Transverse colon (tissue), 4 donors: ENCODE data around the gene RAI2. TPM values are rescaled to one million over a fixed set of nuclear protein-coding genes. Genes with fewer than 3 reads are reported as not detected.

Source experiments
- DNase-seq: peaks from one replicate; pipeline ENCODE4 v3.0.0-alpha.2; 2019
- H3K27ac ChIP-seq, 4 donors: fragments of 200-600 bp; sonication (generic); 2 replicates each; pipeline ENCODE4 v1.5.1; 2016 to 2018; ENCODE audit warnings: inconsistent platforms in 4 of 4
- H3K27me3 ChIP-seq: fragments of 200-600 bp; sonication (generic); 2 replicates; pipeline ENCODE4 v1.5.1; 2017; ENCODE audit warnings: inconsistent platforms
- H3K36me3 ChIP-seq, 4 donors: fragments of 200-600 bp; sonication (generic); 2 replicates each; pipeline ENCODE4 v1.5.1; 2017 to 2019; ENCODE audit warnings: inconsistent platforms in 4 of 4
- H3K4me1 ChIP-seq, 4 donors: fragments of 200-600 bp; sonication (generic); 2 replicates each; pipeline ENCODE4 v1.5.1; 2017 to 2020; ENCODE audit warnings: inconsistent platforms in 4 of 4
- H3K4me3 ChIP-seq, 4 donors: fragments of 200-600 bp; sonication (generic); 1 replicate in 1 of 4; 2 replicates in 3 of 4; pipeline versions ENCODE4 v1.5.1 to v1.6.1; 2017 to 2019; ENCODE audit warnings: inconsistent platforms in 4 of 4
- H3K9me3 ChIP-seq, 2 donors: fragments of 200-600 bp; sonication (generic); 2 replicates each; pipeline ENCODE4 v1.5.1; 2017 to 2019; ENCODE audit warnings: inconsistent platforms in 2 of 2
- EP300 ChIP-seq: sonication (generic); formaldehyde crosslinking; IDR thresholded peaks from one replicate; pipeline ENCODE4 v1.6.1; 2017; ENCODE audit warnings: antibody characterized with exemption, low read depth
- POLR2A ChIP-seq: fragments of 450-650 bp; IDR thresholded peaks from one replicate; pipeline ENCODE4 v1.6.1; 2016; ENCODE audit warnings: antibody characterized with exemption, mild to moderate bottlenecking, moderate library complexity
- POLR2AphosphoS5 ChIP-seq, 3 donors: sonication (generic); formaldehyde crosslinking; IDR thresholded peaks; one replicate each; pipeline ENCODE4 v1.6.1; 2016; ENCODE audit warnings: antibody characterized with exemption in 3 of 3
- WGBS, 2 donors: methylation state at CpG; one replicate each; pipeline ENCODE4 v1.1.5; 2018; ENCODE audit warnings: low coverage in 1 of 2; 5-methylcytosine and 5-hydroxymethylcytosine counted together
- in situ Hi-C, 4 donors: fragments of 200-750 bp; cut with MboI; loops; one replicate each; pipeline versions ENCODE4 v1.15.0 to v1.15.1; 2017; ENCODE audit warnings: low sequenced_read_pairs in 3 of 4, low pct_ligation_motif_present in 1 of 4, low pct_unique_long_range_greater_than_20kb in 1 of 4
- intact Hi-C: fragments of 100-400 bp; cut with DNase I; formaldehyde crosslinking; loops from one replicate; pipeline ENCODE4 v1.15.1; 2023; ENCODE audit warnings: low total_unique reads
- total RNA-seq, 4 donors: library from RNA; depleted of rRNA; stranded (reverse); fragments of >200 nt; gene quantifications; one replicate each; pipeline ENCODE4 v1.1.0, GENCODE V29; 2016
- TF ChIP-seq, protein P1 (sequence below), 5 experiments: fragments of 200-600 bp in 3 of 5; fragments of 450-650 bp in 2 of 5; sonication (generic) in 3 of 5; IDR thresholded peaks; 1 replicate in 2 of 5; 2 replicates in 3 of 5; pipeline ENCODE4 v1.5.1; 2016 to 2017; ENCODE audit warnings: antibody characterized with exemption in 5 of 5, inconsistent platforms in 3 of 5, mild to moderate bottlenecking in 2 of 5, moderate library complexity in 1 of 5

Gene RAI2
- total RNA-seq, 4 donors from 2014 or later = 4.0 to 16.5 (median 11.0) TPM

DNA sequence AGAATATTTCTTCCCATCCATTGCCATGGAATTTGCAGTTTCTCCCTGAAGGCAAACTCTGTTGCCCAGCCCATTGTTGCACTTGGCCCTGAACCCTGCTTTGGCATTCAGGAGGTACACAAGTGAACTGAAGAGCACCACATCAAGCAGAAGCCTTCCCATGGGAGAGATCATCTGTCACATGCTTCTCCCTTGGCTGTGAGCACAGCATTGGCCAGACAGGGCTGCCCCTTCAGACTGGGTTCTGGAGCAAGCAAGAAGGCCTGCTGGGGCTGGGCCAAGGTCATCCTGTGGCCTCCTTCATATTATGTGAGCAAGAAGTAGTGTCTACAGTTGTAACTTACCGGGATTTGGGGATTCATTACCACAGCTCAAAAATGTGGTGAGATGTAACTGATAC is 101.1 kb downstream of the RAI2 start:
- Histone ChIP-seq H3K27me3 (no peaks in the 10 kb centered on the region), H3K27ac (no peak overlapping the region), H3K4me3 (no peak overlapping the region), H3K36me3 (no peaks in the 10 kb centered on the region), H3K4me1 (no peaks in the 10 kb centered on the region), H3K9me3 (no peaks in the 10 kb centered on the region)
- WGBS, 2 donors = 80% methylated on average over 1 of the region's 1 CpG; no CpG with 5 or more reads in 1 of the 2 donors
- in situ Hi-C loops (loop anchor here in 1 of 4 donors (10.0 kb wide), 1 partner anchor 65 kb away; no protein-coding TSS in a partner anchor), intact Hi-C loops (no loop called here)
- no peak for DNase-seq
- TF ChIP-seq POLR2AphosphoS5 (IDR thresholded peaks at IDR 0.05) = no peak
- TF ChIP-seq EP300 = no peak
- TF ChIP-seq, protein P1, sequence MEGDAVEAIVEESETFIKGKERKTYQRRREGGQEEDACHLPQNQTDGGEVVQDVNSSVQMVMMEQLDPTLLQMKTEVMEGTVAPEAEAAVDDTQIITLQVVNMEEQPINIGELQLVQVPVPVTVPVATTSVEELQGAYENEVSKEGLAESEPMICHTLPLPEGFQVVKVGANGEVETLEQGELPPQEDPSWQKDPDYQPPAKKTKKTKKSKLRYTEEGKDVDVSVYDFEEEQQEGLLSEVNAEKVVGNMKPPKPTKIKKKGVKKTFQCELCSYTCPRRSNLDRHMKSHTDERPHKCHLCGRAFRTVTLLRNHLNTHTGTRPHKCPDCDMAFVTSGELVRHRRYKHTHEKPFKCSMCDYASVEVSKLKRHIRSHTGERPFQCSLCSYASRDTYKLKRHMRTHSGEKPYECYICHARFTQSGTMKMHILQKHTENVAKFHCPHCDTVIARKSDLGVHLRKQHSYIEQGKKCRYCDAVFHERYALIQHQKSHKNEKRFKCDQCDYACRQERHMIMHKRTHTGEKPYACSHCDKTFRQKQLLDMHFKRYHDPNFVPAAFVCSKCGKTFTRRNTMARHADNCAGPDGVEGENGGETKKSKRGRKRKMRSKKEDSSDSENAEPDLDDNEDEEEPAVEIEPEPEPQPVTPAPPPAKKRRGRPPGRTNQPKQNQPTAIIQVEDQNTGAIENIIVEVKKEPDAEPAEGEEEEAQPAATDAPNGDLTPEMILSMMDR (IDR thresholded peaks at IDR 0.05) = no peak
- TF ChIP-seq POLR2A = no peak

DNA sequence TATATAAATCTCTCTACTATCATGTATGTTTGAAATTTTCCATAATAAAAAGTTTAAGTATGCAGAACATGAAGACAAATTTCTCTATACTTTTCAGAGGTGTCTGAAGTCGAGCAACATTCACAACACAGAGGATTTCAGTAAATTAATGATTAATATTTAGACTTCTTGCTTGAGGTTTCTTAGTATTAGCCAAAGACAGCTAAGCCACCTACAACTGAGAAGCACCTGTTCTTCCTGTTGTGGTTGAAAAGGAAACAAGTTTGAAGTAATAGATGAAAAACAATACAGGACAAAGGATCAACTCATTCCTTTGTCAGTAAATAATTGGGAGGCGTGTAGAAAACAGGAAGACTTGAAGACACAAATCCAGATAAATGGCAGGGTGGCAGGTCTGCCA is 102.7 kb downstream of the RAI2 start:
- in situ Hi-C loops = no loop called here
- no peak for TF ChIP-seq POLR2A
- TF ChIP-seq POLR2AphosphoS5 (IDR thresholded peaks at IDR 0.05) = no peak
- TF ChIP-seq, protein P1 (IDR thresholded peaks at IDR 0.05) = no peak
- TF ChIP-seq EP300 = no peak
- WGBS, 2 donors = 51 to 90% methylated on average over 2 of the region's 2 CpGs
- Histone ChIP-seq H3K27me3 (no peaks in the 10 kb centered on the region), H3K4me1 (no peaks in the 10 kb centered on the region), H3K4me3 (no peak overlapping the region), H3K9me3 (no peaks in the 10 kb centered on the region), H3K27ac (no peak overlapping the region), H3K36me3 (no peaks in the 10 kb centered on the region)
- DNase-seq = no peak
- intact Hi-C loops = no loop called here

DNA sequence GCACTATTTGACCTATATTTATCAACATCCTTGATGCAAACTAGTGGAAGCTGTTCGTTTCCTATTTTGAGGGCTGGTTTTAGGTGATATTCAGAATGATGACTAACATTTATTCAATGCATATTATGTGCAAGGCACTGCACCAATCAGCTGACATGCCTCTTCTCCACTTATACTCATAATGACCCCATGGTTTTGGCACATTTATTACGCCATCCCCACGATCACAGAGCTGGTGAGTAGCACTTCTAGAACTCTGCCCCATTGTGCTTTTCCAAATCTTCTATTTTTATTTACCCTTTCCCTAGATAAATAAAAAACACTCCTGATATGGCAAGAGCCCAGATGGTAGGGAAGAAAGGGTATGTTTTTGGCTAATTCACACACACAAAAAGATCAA is 110.7 kb downstream of the RAI2 start:
- no peaks in the 10 kb centered on the region for H3K36me3 ChIP-seq
- H3K9me3 ChIP-seq = no peaks in the 10 kb centered on the region
- no peaks in the 10 kb centered on the region for H3K27me3 ChIP-seq
- in situ Hi-C loops = no loop called here
- TF ChIP-seq POLR2A (no peak), POLR2AphosphoS5 (IDR thresholded peaks at IDR 0.05) (no peak), EP300 (no peak)
- TF ChIP-seq, protein P1 (IDR thresholded peaks at IDR 0.05) = no peak
- DNase-seq = no peak
- H3K27ac ChIP-seq = no peak overlapping the region
- WGBS, 2 donors = 60% methylated on average over 3 of the region's 3 CpGs; no CpG with 5 or more reads in 1 of the 2 donors
- H3K4me1 ChIP-seq = no peaks in the 10 kb centered on the region
- H3K4me3 ChIP-seq = no peak overlapping the region
- intact Hi-C loops = no loop called here

Other genes with a start within 250 kb of the RAI2 start
- 10 to 100 TPM in 3 of 4 donors, 1 to 10 TPM in 1; 9.7 to 21.1 (median 13.8) TPM for gene SCML1, start 123.8 kb downstream of the RAI2 start, total RNA-seq